G401.6 (cell line): ENCODE measurements around the gene S1PR3.

Experiments
- FAIRE-seq: peaks from 2 replicates; lab custom pipeline; 2012; peaks lifted over from hg19 to GRCh38; lab: Jason Lieb, UNC

The S1PR3 gene

GRCh38 chr9:88993327-88993726, 2.1 kb downstream of the S1PR3 start:
- FAIRE-seq, result no peak

- FAIRE-seq, result no peak
These were observed 2.7 kb downstream of the S1PR3 start for GRCh38 chr9:88993871-88994460.

GRCh38 chr9:88994469-88995199, 3.4 kb downstream of the S1PR3 start:
- FAIRE-seq, result no peak

GRCh38 chr9:88995200-88995577, 3.9 kb downstream of the S1PR3 start:
- FAIRE-seq, result no peak

- no peak for FAIRE-seq
These were observed 4.4 kb downstream of the S1PR3 start for GRCh38 chr9:88995627-88996026.

- FAIRE-seq, result no peak
These were observed 5.0 kb downstream of the S1PR3 start for GRCh38 chr9:88996046-88996920.

- FAIRE-seq, result no peak
These were observed 5.6 kb downstream of the S1PR3 start for GRCh38 chr9:88996921-88997235.

- FAIRE-seq, result no peak
These were observed 6.4 kb downstream of the S1PR3 start for GRCh38 chr9:88997646-88998045.

GRCh38 chr9:88998503-88998902, 7.2 kb downstream of the S1PR3 start:
- no peak for FAIRE-seq

- no peak for FAIRE-seq
These were observed 7.6 kb downstream of the S1PR3 start for GRCh38 chr9:88998911-88999310.

- FAIRE-seq, result no peak
These were observed 9.1 kb downstream of the S1PR3 start for GRCh38 chr9:89000371-89000781.

- no peak for FAIRE-seq
These were observed 10.0 kb downstream of the S1PR3 start for GRCh38 chr9:89000973-89001916.

GRCh38 chr9:89001917-89002540, 10.8 kb downstream of the S1PR3 start:
- FAIRE-seq, result no peak

GRCh38 chr9:89002987-89003386, 11.7 kb downstream of the S1PR3 start:
- FAIRE-seq, result no peak

- no peak for FAIRE-seq
These were observed 14.1 kb downstream of the S1PR3 start for GRCh38 chr9:89005323-89005722.

- FAIRE-seq, result no peak
These were observed 15.0 kb downstream of the S1PR3 start for GRCh38 chr9:89006267-89006666.

- FAIRE-seq, result no peak
These were observed 16.0 kb downstream of the S1PR3 start for GRCh38 chr9:89006996-89007967.

GRCh38 chr9:89008055-89008743, 16.9 kb downstream of the S1PR3 start:
- no peak for FAIRE-seq

- no peak for FAIRE-seq
These were observed 17.7 kb downstream of the S1PR3 start for GRCh38 chr9:89008744-89009545.
